Neural progenitor cell (in vitro differentiated cells): ENCODE measurements around the gene GOLGA6A.
"Not testable (repeated sequence)": the region's sequence is repeated elsewhere in the genome, so short reads cannot be mapped to it uniquely, and the experiment has no call there.

ENCODE experiments used
- EZH2 ChIP-seq: fragments of 200-600 bp; sonication (generic); IDR thresholded peaks from 2 replicates; pipeline ENCODE4 v1.6.1; 2017; ENCODE audit warnings: antibody characterized with exemption, mild to moderate bottlenecking, moderate library complexity
- TF ChIP-seq, protein P1 (sequence below): fragments of 200-600 bp; sonication (generic); IDR thresholded peaks from 2 replicates; pipeline ENCODE4 v1.5.1; 2017; ENCODE audit warnings: antibody characterized with exemption, mild to moderate bottlenecking

DNA sequence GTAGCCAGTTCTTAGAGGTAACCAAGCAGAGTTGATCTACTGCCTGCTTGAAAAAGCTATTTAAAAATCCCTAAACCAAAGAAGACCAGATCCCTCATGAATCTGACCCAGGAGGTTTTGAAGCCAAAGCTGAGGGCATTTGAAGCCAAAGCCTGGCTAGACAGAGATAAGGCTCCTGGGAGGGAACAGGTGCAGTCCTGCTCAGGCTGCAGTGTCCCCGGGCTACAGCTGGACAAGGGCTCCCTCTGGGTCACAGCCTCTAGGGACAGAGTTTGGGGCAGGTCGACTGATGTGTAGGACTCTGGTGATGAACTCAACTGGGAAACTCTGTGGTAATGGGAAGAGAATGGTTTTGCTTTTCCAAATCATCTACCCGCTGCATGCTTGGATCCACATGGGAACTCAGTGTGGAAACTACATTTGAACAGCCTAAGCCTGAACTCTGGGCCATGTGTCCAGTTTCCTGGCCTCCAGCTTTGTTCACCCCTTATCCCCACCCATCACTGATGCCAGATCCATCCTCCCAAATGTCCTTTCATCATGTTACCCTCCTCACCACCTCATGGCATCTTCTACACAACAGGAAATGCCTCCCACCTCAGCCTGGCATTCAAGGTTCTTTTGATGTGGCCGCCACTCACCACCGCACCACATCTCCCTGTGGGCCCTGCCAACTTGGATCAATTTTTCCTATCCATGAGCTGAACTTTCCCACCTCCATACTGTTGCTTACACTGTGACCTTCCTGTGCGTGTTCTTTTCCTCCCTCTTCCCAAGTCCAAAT, 23.1 kb downstream of the GOLGA6A start:
- TF ChIP-seq, protein P1, sequence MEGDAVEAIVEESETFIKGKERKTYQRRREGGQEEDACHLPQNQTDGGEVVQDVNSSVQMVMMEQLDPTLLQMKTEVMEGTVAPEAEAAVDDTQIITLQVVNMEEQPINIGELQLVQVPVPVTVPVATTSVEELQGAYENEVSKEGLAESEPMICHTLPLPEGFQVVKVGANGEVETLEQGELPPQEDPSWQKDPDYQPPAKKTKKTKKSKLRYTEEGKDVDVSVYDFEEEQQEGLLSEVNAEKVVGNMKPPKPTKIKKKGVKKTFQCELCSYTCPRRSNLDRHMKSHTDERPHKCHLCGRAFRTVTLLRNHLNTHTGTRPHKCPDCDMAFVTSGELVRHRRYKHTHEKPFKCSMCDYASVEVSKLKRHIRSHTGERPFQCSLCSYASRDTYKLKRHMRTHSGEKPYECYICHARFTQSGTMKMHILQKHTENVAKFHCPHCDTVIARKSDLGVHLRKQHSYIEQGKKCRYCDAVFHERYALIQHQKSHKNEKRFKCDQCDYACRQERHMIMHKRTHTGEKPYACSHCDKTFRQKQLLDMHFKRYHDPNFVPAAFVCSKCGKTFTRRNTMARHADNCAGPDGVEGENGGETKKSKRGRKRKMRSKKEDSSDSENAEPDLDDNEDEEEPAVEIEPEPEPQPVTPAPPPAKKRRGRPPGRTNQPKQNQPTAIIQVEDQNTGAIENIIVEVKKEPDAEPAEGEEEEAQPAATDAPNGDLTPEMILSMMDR, result not testable (repeated sequence)
- TF ChIP-seq EZH2, result not testable (repeated sequence)
